ENCODE data around the gene UBE2G2. TPM values are rescaled to one million over a fixed set of nuclear protein-coding genes. Genes with fewer than 3 reads are reported as not detected.

UBE2G2 gene
- 61.3 and 64.7 TPM in 2 replicates for total RNA-seq (ENCODE audit: low replicate concordance)

GRCh38 chr21:44801468-44802395 lies at the start of gene UBE2G2:
TSS of gene UBE2G2 (minus strand) at chr21:44801820. CDS start at chr21:44801748, 72 bp downstream.

GRCh38 chr21:44817914-44818639 lies 16.5 kb upstream of the UBE2G2 start, which contains the start of gene SUMO3:
TSS of gene SUMO3 (minus strand) at chr21:44818062. CDS start at chr21:44817968, 94 bp downstream.

Other genes starting within 250 kb of the UBE2G2 start
- not detected in 2 replicates for gene KRTAP10-3, start 243.0 kb downstream of the UBE2G2 start, total RNA-seq (ENCODE audit: low replicate concordance)
- gene KRTAP10-4, start 228.1 kb downstream of the UBE2G2 start, total RNA-seq (ENCODE audit: low replicate concordance) = not detected in 2 replicates
- not detected in 2 replicates for gene KRTAP10-5, start 221.2 kb downstream of the UBE2G2 start, total RNA-seq (ENCODE audit: low replicate concordance)
- gene KRTAP10-6, start 209.3 kb downstream of the UBE2G2 start, total RNA-seq (ENCODE audit: low replicate concordance) = not detected in 2 replicates
- gene KRTAP10-7, start 201.2 kb downstream of the UBE2G2 start, total RNA-seq (ENCODE audit: low replicate concordance) = not detected in 2 replicates
- gene KRTAP10-8, start 189.7 kb downstream of the UBE2G2 start, total RNA-seq (ENCODE audit: low replicate concordance) = not detected in 2 replicates
- not detected in 2 replicates for gene KRTAP10-9, start 174.7 kb downstream of the UBE2G2 start, total RNA-seq (ENCODE audit: low replicate concordance)
- gene KRTAP10-10, start 164.5 kb downstream of the UBE2G2 start, total RNA-seq (ENCODE audit: low replicate concordance) = not detected in 2 replicates
- gene KRTAP10-11, start 155.4 kb downstream of the UBE2G2 start, total RNA-seq (ENCODE audit: low replicate concordance) = not detected in 2 replicates
- gene KRTAP12-4, start 147.2 kb downstream of the UBE2G2 start, total RNA-seq (ENCODE audit: low replicate concordance) = not detected in 2 replicates
- not detected in 2 replicates for gene KRTAP12-3, start 143.9 kb downstream of the UBE2G2 start, total RNA-seq (ENCODE audit: low replicate concordance)
- gene KRTAP12-2, start 134.9 kb downstream of the UBE2G2 start, total RNA-seq (ENCODE audit: low replicate concordance) = not detected in 2 replicates
- gene KRTAP12-1, start 119.7 kb downstream of the UBE2G2 start, total RNA-seq (ENCODE audit: low replicate concordance) = not detected in 2 replicates
- not detected in 2 replicates for gene KRTAP10-12, start 104.6 kb downstream of the UBE2G2 start, total RNA-seq (ENCODE audit: low replicate concordance)
- not detected in 2 replicates for gene TSPEAR, start 90.2 kb downstream of the UBE2G2 start, total RNA-seq (ENCODE audit: low replicate concordance)
- 78.1 and 123 TPM in 2 replicates for gene SUMO3, start 16.2 kb upstream of the UBE2G2 start, total RNA-seq (ENCODE audit: low replicate concordance)
- gene PTTG1IP, start 71.9 kb upstream of the UBE2G2 start, total RNA-seq (ENCODE audit: low replicate concordance) = 231 and 244 TPM in 2 replicates
- gene ITGB2, start 119.1 kb upstream of the UBE2G2 start, total RNA-seq (ENCODE audit: low replicate concordance) = 0.30 TPM in 1 of 2 replicates, not detected in the other
- 16.0 and 24.7 TPM in 2 replicates for gene SLX9, start 138.2 kb upstream of the UBE2G2 start, total RNA-seq (ENCODE audit: low replicate concordance)